NCI-H446 treated with DMSO at 0.1 percent for 48 hours (cell line): ENCODE measurements around the gene GABARAP.
"Not testable (repeated sequence)": the region's sequence is repeated elsewhere in the genome, so short reads cannot be mapped to it uniquely, and the experiment has no call there.

ENCODE experiments used
- DNase-seq: peaks from one replicate; lab custom pipeline; 2025; lab: John Stamatoyannopoulos, UW

The GABARAP gene

DNA sequence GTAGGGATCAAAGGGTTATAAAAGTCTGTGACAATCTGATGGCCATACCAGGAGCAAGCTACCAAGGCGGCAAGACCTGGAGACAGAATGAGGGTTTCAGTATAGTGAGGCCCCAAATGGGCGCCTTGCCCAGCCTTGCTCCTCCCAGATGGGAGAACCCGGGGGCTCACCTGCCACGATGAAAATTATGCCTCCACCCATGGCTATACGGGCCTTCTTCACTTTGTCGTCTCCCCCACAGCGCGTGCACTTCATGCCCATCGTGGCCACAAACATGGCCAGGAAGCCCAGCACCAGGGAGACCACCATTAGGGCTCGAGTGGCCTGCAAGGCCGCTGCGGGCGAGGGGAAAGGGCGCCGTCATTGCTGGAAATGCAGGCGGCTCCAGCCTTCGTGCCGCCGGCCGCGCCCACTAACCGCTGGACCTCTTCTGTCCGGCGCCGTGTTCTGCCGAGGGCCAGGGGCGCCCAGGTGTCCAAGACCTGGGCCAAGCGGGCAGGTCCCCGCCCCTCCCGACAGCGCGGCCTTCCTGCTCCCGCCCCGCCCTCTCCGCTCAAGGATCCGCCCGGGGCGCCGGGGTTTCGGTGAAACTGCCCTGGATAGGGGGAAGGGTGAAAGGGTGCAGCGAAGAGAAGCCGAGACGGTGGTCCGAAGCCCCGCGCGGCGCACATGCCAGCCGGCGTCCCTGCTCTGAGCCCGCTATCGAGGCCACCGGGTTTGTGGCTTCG is 18.6 kb upstream of the GABARAP start:
- no peak for DNase-seq

DNA sequence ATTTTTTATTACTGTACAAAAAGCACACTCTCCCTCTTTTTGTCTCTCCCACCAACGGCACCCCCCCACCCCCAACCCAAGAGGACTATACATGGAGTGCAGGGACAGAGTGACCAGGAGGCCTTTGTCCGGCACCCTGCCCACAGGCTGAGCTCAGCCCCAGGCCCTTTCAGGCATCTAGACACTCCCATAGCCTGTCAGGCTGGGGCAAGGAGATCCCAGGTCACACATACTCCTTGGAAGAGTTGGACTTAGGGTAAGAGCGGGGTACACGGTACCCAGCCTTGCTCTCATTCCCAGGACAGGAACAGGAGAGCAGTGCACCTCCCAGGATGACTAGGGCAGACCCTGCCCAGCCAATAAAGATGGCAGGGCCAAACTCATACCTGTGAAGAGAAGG is 17.9 kb upstream of the GABARAP start:
- no peak for DNase-seq

DNA sequence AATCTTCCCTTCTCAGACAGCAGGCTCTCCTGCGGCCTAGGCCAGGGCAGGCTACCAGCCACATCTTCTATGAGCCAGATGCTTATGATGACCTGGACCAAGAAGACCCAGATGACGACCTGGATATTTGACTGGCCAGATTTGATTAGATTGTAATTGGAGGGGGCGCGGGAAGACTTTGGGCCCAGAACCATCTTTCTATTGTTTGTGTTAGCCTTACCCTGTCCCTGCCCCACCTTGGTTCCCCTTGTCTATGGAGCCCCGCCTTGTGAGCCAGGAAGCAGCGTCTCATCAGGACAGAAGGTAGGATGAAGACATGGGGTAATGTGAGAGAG is 17.3 kb upstream of the GABARAP start:
- no peak for DNase-seq

DNA sequence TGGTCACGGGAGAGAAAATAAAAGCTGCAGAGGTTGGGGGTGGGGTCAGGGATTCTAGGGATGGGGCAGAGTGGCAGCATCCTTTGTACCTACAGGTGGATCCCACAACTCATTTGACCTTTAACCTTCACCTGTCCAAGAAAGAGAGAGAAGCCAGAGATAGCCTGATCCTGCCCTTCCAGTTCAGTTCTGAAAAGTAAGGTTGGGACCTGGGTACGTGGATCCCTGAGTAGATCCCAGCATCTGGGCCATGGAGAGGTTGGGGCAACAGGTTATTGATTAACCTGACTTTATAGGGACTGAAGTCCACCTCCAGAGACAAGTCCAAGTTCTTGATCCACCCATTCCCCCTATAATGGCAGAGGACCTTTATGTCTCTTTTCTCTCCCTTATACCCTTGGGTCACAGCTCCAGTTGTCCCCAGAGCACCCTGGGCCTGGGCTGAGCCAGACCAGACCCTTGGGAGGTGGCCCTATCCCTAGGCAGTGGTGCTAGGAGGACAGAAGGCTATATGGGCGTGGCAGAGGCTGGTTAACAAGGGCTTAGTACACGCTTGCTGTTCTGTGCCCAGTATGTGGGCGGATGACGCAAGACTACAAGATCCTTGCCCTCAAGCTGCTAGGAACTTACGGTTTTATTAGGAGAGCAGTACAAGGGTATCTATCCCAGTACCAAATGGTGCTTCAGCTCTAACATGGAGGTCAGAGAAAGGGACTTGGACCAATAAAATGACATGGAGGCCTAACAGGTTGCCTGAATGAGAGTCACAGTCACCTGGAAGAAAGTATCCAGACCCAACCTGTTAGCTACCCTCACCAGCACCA is 16.7 kb upstream of the GABARAP start:
- no peak for DNase-seq

DNA sequence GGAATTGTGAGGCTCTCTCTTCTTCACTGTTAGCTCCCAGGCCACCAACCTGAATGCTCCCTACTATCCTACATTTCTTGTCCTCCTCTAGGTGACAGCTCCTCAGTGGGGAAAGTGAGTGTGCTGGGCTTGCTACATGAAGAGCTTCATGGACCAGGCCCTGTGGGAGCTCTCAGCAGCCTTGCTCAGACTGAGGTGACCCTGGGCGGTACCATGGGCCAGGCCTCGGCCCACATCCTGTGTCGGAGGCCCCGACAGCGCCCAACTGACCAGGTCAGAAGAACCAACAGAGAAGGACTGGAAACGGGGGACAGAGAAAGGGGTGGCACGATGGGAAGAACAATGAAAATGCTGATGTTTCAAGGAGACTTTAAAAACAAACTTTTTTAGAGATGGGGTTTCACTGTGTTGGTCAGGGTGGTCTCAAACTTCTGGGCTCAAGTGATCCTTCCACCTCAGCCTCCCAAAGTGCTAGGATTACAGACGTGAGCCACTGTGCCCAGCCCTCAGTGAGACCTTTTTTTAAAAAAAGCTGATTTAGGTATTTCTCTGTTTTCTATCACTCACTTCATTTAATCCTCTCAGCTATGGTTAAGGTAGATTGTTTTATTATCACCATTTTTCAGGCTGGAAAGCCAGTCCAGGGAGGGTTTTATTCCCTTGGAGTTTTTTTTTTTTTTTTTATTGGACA is 14.7 kb upstream of the GABARAP start:
- no peak for DNase-seq

DNA sequence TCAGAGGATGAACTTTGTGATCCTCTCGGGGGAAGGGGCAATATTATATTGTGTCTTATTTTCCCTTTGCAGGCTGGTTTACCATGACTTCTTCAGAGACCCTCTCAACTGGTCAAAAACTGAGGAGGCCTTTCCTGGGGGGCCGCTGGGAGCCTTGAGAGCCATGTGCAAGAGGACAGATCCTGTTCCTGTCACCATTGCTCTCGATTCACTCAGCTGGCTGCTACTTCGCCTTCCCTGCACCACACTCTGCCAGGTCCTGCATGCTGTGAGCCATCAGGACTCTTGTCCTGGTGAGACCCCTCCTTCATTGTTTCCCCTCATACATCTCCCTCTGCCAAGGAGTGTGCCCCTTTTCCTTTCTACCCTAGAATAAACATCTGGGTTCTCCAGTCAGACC is 12.3 kb upstream of the GABARAP start:
- DNase-seq: no peak

DNA sequence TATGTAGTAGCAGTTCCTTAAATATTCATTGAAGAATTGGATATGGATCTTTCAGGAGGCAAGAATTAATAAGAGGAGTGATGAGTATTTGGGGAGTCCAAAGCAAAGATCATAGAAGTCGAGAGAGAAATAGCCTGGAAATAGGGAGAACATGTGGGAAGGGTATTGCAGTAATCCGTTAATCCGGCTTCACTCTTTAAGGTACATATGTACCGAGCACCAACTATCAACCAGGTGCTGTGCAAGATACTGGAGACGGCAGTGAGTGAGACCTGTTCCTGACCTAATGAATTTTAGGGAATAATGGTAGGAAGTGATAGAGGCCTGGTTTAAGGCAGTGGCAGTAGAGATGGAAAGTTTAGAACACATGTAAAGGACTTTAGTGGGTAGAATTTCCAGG is 10.8 kb upstream of the GABARAP start:
- DNase-seq: no peak

DNA sequence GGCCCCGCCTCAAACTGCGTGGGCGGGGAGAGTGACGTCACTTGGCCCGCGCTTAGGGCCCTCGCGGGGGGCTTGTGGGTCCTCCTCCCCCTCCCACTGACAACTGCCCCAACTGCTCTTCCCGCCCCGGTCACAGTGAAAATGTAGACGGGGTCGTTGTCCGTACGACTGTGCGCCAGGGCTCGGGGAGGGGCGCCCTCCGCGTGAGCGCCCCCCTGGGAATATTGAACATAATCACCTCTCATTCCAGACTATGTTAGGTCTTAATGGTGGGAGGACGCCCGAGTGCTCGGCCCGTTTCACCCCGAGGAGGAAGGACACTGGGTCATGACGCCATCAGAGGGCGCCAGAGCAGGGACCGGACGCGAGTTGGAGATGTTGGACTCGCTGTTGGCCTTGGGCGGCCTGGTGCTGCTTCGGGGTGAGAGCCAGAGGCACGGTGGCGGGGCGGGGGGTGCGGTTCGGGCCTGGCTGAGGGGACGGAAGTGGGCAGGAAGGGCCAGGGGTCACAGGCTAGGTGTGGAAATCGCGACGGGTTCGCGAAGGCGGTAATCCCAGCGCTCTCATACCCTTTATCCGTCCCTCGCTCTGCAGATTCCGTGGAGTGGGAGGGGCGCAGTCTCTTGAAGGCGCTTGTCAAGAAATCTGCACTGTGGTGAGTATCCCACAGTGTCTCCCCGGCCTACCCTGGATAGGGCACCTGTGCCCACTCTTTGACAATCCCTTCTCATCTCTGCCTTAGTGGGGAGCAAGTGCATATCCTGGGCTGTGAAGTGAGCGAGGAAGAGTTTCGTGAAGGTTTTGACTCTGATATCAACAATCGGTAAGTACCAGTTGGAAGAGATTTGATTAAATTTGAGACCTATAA is 10.2 kb upstream of the GABARAP start, which contains the start of gene ELP5:
ELP5 (plus strand) TSS at position 40 of the 868 bp plus-strand sequence; CDS start at position 376, 336 bp downstream.
- DNase-seq: peak; percentile 83

DNA sequence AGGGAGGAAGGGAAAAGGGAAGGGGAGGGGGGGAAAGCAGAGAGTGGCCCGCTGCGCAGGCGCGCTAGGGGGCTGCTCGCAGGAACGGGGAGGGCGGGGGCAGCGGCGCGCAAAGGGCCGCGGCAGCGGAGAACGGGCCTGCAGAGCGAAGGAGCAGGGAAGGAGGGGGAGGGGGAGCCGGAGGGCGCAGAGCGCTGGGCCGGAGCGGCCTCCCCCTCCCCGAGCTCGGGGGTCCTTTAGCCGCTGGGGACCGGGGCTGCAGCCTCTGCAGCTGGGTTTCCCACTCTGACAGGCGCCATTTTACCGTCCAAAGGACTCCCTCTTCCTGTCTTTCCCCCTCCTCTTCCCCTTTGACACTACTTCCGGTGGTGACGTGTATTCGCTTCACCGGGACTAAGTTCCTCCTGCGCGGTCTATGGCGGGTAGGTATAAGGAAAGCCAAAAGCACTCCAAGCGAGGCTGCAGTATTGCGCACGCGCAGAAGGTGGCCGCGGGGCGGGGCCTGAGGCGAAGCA is 9.5 kb upstream of the GABARAP start, which contains the start of gene CTDNEP1:
CTDNEP1 (minus strand) TSS at position 74 of the 515 bp plus-strand sequence. CDS start 438 bp downstream, outside the sequence.
- DNase-seq: peak; percentile 96

DNA sequence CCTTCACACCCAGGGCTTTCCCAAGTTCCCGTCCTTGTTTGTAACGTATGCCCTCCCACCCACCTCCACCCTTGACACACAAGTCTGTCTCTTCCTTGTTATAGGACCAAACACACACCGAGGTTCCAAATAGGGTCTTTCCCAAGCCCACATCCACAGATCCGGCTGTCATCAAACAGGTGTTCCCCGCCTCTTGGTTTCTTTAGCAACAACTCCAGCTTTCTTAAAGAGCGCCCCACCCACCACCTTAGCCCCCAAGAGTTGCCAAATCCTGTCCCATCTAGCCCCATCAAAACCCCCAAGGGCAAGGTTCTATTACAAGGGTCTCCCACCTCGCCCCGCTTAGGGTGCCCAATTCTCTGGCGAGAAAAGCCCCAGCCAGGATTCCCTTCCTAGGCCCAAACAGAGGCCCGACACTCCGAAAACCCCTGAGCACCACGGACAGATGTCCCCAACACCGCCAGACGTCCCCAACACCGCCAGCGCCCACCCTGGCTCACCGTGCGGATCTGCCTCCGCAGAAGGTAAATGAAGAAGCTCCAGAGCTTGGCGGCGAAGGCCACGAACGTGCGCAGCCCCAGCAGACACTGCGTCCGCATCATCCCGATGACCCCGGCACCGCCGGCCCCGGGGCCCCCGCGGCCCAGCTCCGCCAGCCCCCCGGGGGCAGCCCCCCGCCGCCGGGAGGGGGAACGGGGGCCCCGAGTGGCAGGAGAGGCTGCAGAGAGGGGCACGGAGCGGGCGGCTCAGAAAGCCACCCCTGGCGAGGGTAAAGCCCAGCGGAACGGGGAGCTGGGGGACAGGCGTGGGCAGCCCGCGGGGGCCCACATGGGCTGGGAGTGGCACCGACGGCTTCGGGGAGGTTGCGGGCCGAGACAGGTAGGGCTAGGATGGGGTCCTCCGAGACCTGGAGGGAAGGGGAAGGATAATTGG is 8.7 kb upstream of the GABARAP start:
- DNase-seq: no peak

DNA sequence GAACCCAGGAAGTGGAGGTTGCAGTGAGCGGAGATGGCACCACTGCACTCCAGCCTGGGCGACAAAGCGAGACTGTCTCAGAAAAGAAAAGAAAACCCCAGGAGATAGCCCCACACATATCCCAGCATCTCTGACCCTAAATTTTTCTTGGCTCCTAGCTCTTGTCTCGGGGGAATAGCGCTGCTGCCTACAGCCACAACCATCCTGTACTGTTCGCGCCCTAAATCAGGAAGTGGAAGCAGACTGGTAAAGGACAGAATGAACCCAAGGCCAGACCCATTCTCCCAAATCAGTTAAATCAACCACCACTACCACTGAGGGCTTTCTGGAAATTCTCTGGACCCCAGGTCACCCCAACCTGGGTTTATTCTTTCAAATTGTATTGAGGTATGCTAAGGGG is 7.6 kb upstream of the GABARAP start:
- no peak for DNase-seq

DNA sequence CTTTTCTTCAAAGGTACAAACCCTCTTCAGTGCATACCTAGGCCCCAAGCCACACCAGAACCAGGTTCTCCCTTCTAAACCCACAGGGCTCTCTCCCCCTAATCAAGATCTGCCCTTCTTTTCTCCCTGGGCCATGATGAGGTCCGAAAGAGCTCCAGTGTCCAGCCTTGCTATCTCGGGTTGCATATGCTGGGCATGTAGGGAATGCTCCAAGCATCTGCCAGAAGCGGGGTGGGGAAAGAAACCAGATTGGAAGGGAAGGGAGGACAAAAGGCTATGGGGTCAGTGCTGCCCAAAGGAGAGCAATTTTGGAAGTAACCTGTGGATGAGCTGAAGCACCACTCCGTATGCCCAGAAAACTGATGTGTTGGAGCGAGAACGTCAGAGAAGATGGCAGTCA is 7.0 kb upstream of the GABARAP start:
- DNase-seq: no peak

DNA sequence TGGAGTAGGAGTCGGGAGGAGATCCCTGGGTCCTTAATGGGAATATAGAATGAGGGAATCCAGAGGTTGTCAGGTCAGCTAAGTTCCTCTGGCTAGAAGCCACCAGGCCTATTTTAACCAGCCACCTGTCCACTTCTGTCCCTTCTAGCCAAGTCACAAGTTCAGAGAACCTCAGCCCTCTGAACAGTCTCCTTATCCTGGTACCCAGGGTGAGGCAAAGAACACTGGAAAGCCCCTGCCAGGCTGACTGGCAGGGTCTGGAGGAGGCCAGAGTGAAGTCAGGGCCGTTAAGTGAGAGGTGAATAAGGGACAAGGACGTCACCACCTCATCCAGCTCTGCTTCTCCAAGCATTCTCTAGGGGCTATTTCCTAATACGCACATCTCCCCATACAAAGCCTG is 6.5 kb upstream of the GABARAP start:
- DNase-seq: no peak

DNA sequence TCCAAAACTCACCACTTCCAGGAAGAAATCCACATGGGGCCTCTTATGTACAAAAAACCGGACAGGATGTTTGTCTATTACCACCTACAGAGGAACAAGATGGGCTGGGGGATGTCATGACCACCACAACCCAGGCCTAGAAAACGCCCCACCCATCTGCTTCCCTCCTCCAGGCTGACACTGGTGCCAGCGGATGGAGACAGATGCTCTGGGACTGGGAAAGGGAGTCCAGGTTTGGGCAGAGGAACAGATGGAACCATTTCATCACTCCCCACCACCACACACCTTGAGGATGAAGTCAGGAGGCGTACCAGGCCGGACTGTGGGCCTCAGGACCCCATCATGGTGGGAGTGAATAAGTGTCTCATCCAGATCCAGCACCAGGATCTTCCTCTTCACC is 4.5 kb upstream of the GABARAP start:
- DNase-seq: no peak

DNA sequence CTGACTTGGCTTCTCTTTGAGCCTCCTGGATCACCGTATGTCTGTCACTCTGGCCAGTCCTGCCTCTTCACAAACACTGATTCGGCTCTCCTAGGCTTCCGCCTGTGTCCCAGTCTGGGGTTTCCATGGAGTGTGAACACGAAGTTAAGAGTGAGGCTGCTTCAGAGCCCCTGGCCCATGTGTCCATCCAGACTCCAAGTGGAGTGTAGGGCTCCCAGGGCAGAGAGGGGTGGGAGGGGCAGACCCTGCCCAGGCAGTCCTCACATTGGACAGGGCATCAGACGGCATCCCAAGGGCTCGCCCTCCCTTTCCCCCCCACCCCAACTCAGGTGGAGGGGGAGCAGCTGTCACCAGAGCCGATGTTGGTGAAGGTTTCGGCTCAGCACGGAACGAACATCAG is 1.6 kb upstream of the GABARAP start:
- not testable (repeated sequence) for DNase-seq

DNA sequence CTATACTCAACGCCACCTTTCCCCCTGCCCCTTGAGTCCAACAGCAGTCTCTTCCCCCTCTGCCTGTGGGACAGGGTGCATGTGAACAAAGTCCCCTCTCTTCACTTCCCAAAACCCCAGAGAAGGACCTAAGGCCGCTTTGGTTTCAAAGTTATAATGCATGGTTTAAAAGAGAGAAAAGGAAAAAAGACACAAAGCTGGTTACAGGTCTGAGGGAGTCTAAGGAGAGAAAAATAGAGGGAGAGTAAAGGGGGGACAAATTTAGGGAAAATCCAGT is 1.1 kb upstream of the GABARAP start:
- DNase-seq: no peak

DNA sequence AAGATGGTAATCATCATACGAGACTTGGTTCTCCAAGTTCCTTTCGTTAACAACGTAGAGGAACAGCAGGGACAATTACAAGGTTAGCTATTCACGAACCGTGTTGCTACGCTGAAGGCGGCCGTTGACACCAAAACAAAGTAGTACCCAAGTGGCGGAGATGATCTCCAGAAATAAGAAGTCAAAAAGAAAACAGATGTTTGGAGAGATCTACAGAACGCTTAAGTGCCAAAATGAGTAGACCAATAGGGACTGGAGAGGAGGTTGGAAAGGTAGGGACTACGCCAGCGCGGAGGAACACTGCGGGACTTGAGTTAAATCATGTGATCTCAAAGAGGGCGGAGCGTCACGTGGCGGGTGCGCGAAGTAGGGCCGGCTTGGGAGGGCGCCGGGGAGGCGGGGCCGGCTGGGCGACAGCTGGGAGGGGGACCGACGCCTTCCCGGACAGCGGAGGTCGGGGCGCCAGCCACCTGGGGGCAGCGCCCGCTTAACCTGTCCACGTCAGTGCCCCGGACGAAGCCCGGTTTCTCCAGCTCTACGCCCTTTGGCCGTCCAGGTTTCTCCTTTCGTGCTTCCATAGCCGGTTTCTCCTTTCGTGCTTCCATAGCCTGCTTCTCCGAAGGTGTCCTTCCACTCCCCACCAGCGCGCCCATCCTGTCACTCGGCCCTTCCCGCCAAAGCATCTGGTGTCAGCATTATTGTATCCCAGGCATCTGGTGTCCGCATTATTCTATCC is 636 bp upstream of the GABARAP start:
- DNase-seq: peak; percentile 88

DNA sequence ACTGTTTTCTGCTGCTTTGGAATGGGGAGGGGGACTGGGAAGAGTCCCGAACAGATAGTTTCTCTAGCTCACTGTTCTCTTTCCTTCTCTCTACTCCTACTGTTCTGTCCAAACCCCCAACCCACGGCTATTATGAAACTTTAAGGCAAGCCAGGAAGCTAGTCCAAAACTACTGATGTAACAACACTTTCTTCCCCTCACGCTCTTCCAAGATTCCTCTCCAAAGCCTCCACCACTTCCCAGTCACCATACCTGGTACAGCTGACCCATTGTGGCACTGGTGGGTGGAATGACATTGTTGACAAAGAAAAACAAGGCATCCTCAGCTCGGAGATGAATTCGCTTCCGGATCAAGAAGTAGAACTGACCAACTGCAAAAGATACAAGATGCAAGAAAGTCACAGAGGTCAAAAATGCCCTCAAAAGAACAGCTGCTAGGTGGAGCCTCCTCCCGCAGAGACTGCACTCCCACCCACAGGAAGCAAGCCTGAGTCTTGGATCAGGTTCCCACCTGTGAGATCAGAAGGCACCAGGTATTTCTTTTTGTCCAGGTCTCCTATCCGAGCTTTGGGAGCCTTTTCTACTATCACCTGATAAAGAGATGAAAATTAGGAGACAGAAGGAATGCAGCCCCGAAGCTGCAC is 1.0 kb downstream of the GABARAP start:
- DNase-seq: no peak

DNA sequence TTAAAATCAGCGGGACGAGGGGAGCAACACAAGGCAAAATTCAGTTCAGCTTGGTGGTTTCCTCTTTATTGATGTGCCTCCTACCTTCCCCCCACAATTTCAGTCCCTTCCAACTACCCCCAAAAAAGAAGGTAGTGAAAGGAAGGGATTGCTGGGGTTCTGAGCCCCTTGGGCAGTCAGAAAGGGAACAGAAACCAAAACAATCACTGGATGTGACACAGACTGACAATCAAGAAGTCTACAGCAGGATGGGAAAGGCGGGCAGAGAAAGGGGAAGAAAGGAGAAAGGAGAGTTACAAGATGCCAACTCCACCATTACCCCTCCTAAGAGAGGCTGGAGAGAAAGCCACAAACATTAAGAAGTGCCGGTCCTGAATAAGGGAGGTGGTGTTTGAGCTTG is 1.9 kb downstream of the GABARAP start:
- DNase-seq: no peak
